NT2/D1 (cell line): ENCODE data around the gene IL3.

Experiments
- DNase-seq: peaks from one replicate; pipeline ENCODE4 v3.0.0-alpha.2; 2011; ENCODE audit warnings: low read depth, low spot score
- H3K27me3 ChIP-seq: 2 replicates; pipeline ENCODE4 v1.6.0; 2011; ENCODE audit warnings: mild to moderate bottlenecking; ENCODE audit not compliant: insufficient read length, insufficient read depth
- H3K36me3 ChIP-seq: 2 replicates; pipeline ENCODE4 v1.6.1; 2011; ENCODE audit warnings: mild to moderate bottlenecking, low read length, mixed read lengths; ENCODE audit not compliant: insufficient read depth, insufficient read length
- H3K4me1 ChIP-seq: 2 replicates; pipeline ENCODE4 v1.5.1; 2011; ENCODE audit not compliant: insufficient read depth, insufficient read length
- H3K4me3 ChIP-seq: 2 replicates; pipeline ENCODE4 v1.5.1; 2011; ENCODE audit warnings: low read depth; ENCODE audit not compliant: insufficient read length
- H3K9ac ChIP-seq: 2 replicates; pipeline ENCODE4 v1.6.0; 2011; ENCODE audit warnings: low read depth; ENCODE audit not compliant: insufficient read length
- H3K9me3 ChIP-seq: 2 replicates; pipeline ENCODE4 v1.5.1; 2011; ENCODE audit warnings: mild to moderate bottlenecking, low read length; ENCODE audit not compliant: insufficient read depth
- SUZ12 ChIP-seq: IDR thresholded peaks from 2 replicates; pipeline ENCODE4 v1.6.1; 2011; ENCODE audit not compliant: insufficient read length, insufficient read depth; ENCODE audit errors: extremely low read depth
- YY1 ChIP-seq: IDR thresholded peaks from 2 replicates; pipeline ENCODE4 v1.6.1; 2011; ENCODE audit not compliant: insufficient read length, insufficient read depth
- ZNF274 ChIP-seq: IDR thresholded peaks from 2 replicates; pipeline ENCODE4 v1.6.1; 2011; ENCODE audit warnings: mild to moderate bottlenecking, low read depth, low read length

The IL3 gene

DNA sequence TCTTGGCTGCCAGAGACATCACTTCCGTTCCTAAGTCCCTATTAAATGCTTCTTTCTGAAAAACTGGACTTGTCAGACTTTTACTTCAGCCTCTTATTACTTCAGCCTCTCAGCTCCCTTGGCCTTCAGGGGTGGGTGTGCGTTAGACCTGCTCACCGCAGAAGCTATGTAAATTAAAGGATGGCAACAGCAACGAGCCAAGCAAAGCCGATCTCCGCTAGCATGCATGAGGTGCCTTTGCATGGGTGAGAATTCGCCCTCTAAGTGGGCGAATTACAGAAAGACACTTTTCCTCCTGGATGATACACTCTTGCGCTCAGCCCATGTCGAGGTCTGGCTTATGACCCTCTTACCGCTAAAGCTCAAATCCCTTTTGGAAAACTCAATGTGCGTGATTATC is 10.9 kb upstream of the IL3 start:
- TF ChIP-seq YY1 = no peak
- TF ChIP-seq ZNF274 = no peak
- no peak for TF ChIP-seq SUZ12

GRCh38 chr5:132050136-132050535 is 10.3 kb upstream of the IL3 start:
- H3K27me3 ChIP-seq = no peaks in the 10 kb centered on the region
- TF ChIP-seq SUZ12 (no peak), YY1 (no peak), ZNF274 (no peak)
- H3K9ac ChIP-seq = no peak overlapping the region
- DNase-seq = no peak
- H3K4me1 ChIP-seq = no peaks in the 10 kb centered on the region
- no peak overlapping the region for H3K4me3 ChIP-seq
- H3K36me3 ChIP-seq = no peaks in the 10 kb centered on the region
- no peaks in the 10 kb centered on the region for H3K9me3 ChIP-seq

More for the DNA sequence above, 10.9 kb upstream of the IL3 start:
- H3K27me3 ChIP-seq = no peaks in the 10 kb centered on the region
- H3K36me3 ChIP-seq = no peaks in the 10 kb centered on the region
- no peak overlapping the region for H3K4me3 ChIP-seq
- H3K9ac ChIP-seq = no peak overlapping the region
- no peaks in the 10 kb centered on the region for H3K9me3 ChIP-seq
- no peak for DNase-seq
- H3K4me1 ChIP-seq = no peaks in the 10 kb centered on the region

GRCh38 chr5:132050661-132051552 is 9.5 kb upstream of the IL3 start:
- DNase-seq = no peak
- TF ChIP-seq ZNF274 = no peak
- TF ChIP-seq SUZ12 = no peak
- TF ChIP-seq YY1 = no peak

GRCh38 chr5:132052520-132052919 is 7.9 kb upstream of the IL3 start:
- TF ChIP-seq SUZ12 (no peak), ZNF274 (no peak), YY1 (no peak)
- no peak for DNase-seq
- no peak overlapping the region for H3K4me3 ChIP-seq

More at GRCh38 chr5:132050661-132051552, 9.5 kb upstream of the IL3 start:
- no peaks in the 10 kb centered on the region for H3K36me3 ChIP-seq
- no peaks in the 10 kb centered on the region for H3K27me3 ChIP-seq
- H3K4me3 ChIP-seq = no peak overlapping the region
- no peak overlapping the region for H3K9ac ChIP-seq
- no peaks in the 10 kb centered on the region for H3K9me3 ChIP-seq
- no peaks in the 10 kb centered on the region for H3K4me1 ChIP-seq

GRCh38 chr5:132053483-132053882 is 7.0 kb upstream of the IL3 start:
- H3K4me3 ChIP-seq = no peak overlapping the region
- no peaks in the 10 kb centered on the region for H3K9me3 ChIP-seq
- H3K9ac ChIP-seq = no peak overlapping the region
- no peaks in the 10 kb centered on the region for H3K27me3 ChIP-seq
- DNase-seq = no peak
- H3K4me1 ChIP-seq = no peaks in the 10 kb centered on the region
- TF ChIP-seq YY1 (no peak), ZNF274 (no peak), SUZ12 (no peak)
- no peaks in the 10 kb centered on the region for H3K36me3 ChIP-seq

More at GRCh38 chr5:132052520-132052919, 7.9 kb upstream of the IL3 start:
- Histone ChIP-seq H3K27me3 (no peaks in the 10 kb centered on the region), H3K9ac (no peak overlapping the region), H3K9me3 (no peaks in the 10 kb centered on the region), H3K36me3 (no peaks in the 10 kb centered on the region), H3K4me1 (no peaks in the 10 kb centered on the region)

DNA sequence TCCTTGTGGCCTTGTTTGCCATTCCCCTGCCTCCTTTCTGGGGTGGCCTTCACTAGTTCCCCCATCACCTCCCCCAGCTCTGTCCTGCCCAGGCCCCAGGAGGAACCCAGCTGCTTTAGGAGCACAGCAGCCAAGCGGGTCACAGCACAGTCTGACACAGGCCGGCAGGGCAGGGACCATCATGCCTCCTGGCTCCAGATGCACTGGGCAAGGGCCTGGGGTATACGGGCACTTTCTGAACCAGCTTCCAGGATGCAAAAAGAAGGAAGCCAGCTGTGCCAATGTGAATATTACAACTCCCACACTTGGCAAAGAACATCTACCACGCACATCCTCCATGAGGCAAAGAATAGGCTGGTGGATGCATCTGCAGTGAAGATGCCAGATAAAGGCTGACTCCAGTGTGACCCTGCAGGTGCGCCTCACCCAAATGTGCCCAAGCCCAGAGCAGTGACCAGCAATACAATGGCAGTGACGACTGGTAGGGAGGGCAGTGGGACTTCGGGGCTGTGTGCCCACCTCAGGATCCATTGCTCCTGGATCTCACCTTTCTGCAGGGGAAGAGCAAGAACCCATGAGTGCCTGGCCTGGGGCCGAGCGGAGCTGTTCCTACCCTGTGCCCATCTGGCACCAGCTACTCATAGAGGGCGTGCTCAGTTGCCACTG is 6.3 kb upstream of the IL3 start:
- no peak for DNase-seq
- Histone ChIP-seq H3K9ac (no peak overlapping the region), H3K9me3 (no peaks in the 10 kb centered on the region), H3K4me1 (no peaks in the 10 kb centered on the region), H3K27me3 (no peaks in the 10 kb centered on the region), H3K4me3 (no peak overlapping the region), H3K36me3 (no peaks in the 10 kb centered on the region)
- no peak for TF ChIP-seq YY1
- TF ChIP-seq SUZ12 = no peak
- no peak for TF ChIP-seq ZNF274
